ENCODE measurements around the gene GSTA1.
"Not testable (repeated sequence)": the region's sequence is repeated elsewhere in the genome, so short reads cannot be mapped to it uniquely, and the experiment has no call there.

Gene GSTA1

GRCh38 chr6:52801188-52801841 is 2.3 kb downstream of the GSTA1 start:
- no peak for TF ChIP-seq CTCF (IDR thresholded peaks at IDR 0.05; ENCODE audit: unreplicated experiment in 3 of 3)
- H3K27me3 Mint-ChIP-seq (ENCODE audit: low read depth), result no peaks in the 10 kb centered on the region
- H3K36me3 Mint-ChIP-seq (ENCODE audit: low read depth), result no peaks in the 10 kb centered on the region
- H3K4me1 Mint-ChIP-seq, result no peaks in the 10 kb centered on the region
- no peak overlapping the region for H3K4me3 Mint-ChIP-seq
- H3K9me3 Mint-ChIP-seq, result no peaks in the 10 kb centered on the region
- no peak overlapping the region for H3K27ac Mint-ChIP-seq

- H3K4me1 Mint-ChIP-seq; H3K9me3 Mint-ChIP-seq; H3K36me3 Mint-ChIP-seq (ENCODE audit: low read depth): not testable (repeated sequence)
Observed at GRCh38 chr6:52799272-52799671, 4.3 kb downstream of the GSTA1 start.

GRCh38 chr6:52794366-52794765 is 9.2 kb downstream of the GSTA1 start:
- H3K36me3 Mint-ChIP-seq (ENCODE audit: low read depth); H3K4me3 Mint-ChIP-seq; H3K27ac Mint-ChIP-seq; H3K27me3 Mint-ChIP-seq (ENCODE audit: low read depth); H3K4me1 Mint-ChIP-seq; H3K9me3 Mint-ChIP-seq: not testable (repeated sequence)

More at GRCh38 chr6:52799272-52799671, 4.3 kb downstream of the GSTA1 start:
- not testable (repeated sequence) for H3K4me3 Mint-ChIP-seq; H3K27me3 Mint-ChIP-seq (ENCODE audit: low read depth); H3K27ac Mint-ChIP-seq

GRCh38 chr6:52790861-52791260 is 12.8 kb downstream of the GSTA1 start:
- Mint-ChIP-seq H3K4me1 (no peaks in the 10 kb centered on the region), H3K27ac (peak overlapping the region in 2 of 3 experiments; percentile 54 to 58), H3K9me3 (peaks cover 7% of the 10 kb centered on the region), H3K4me3 (no peak overlapping the region), H3K36me3 (ENCODE audit: low read depth) (peaks cover 8% of the 10 kb centered on the region), H3K27me3 (ENCODE audit: low read depth) (peaks cover 3% of the 10 kb centered on the region)
- TF ChIP-seq CTCF (IDR thresholded peaks at IDR 0.05; ENCODE audit: unreplicated experiment in 3 of 3), result no peak

- not testable (repeated sequence) for H3K9me3 Mint-ChIP-seq; H3K4me3 Mint-ChIP-seq; H3K4me1 Mint-ChIP-seq; H3K27me3 Mint-ChIP-seq (ENCODE audit: low read depth); H3K36me3 Mint-ChIP-seq (ENCODE audit: low read depth)
- H3K27ac Mint-ChIP-seq, result peak overlapping the region in 1 of 3 experiments; percentile 58
Observed at GRCh38 chr6:52789658-52790057, 14.0 kb downstream of the GSTA1 start.

GRCh38 chr6:52788478-52788877 is 15.1 kb downstream of the GSTA1 start:
- Mint-ChIP-seq H3K4me1 (no peaks in the 10 kb centered on the region), H3K4me3 (no peak overlapping the region)

GRCh38 chr6:52787917-52788316 is 15.7 kb downstream of the GSTA1 start:
- H3K27ac Mint-ChIP-seq, result peak overlapping the region in 2 of 3 experiments; percentile 39 to 80
- no peak for TF ChIP-seq CTCF (IDR thresholded peaks at IDR 0.05; ENCODE audit: unreplicated experiment in 3 of 3)
- peaks cover 3% of the 10 kb centered on the region for H3K9me3 Mint-ChIP-seq
- no peaks in the 10 kb centered on the region for H3K27me3 Mint-ChIP-seq (ENCODE audit: low read depth)
- no peaks in the 10 kb centered on the region for H3K4me1 Mint-ChIP-seq
- H3K4me3 Mint-ChIP-seq, result no peak overlapping the region
- peaks cover 5% of the 10 kb centered on the region for H3K36me3 Mint-ChIP-seq (ENCODE audit: low read depth)

More at GRCh38 chr6:52788478-52788877, 15.1 kb downstream of the GSTA1 start:
- TF ChIP-seq CTCF (IDR thresholded peaks at IDR 0.05; ENCODE audit: unreplicated experiment in 3 of 3), result no peak
- H3K36me3 Mint-ChIP-seq (ENCODE audit: low read depth), result peaks cover 8% of the 10 kb centered on the region
- H3K9me3 Mint-ChIP-seq, result peaks cover 7% of the 10 kb centered on the region
- no peaks in the 10 kb centered on the region for H3K27me3 Mint-ChIP-seq (ENCODE audit: low read depth)
- peak overlapping the region in 1 of 3 experiments; percentile 80 for H3K27ac Mint-ChIP-seq
